H9 (cell line): ENCODE measurements around the gene FADS1. TPM values are rescaled to one million over a fixed set of nuclear protein-coding genes. Genes with fewer than 3 reads are reported as not detected.

ENCODE experiments used
- DNase-seq: peaks from one replicate; pipeline ENCODE4 v3.0.0-alpha.2; 2017
- H2AFZ ChIP-seq: one replicate; pipeline ENCODE4 v1.6.1; 2013; ENCODE audit warnings: mild to moderate bottlenecking, low read length, control low read depth, moderate library complexity
- H2AK5ac ChIP-seq: 2 replicates; pipeline ENCODE4 v1.6.1; 2013; ENCODE audit warnings: low read length, control low read depth, mixed read lengths; ENCODE audit not compliant: insufficient read length
- H2BK120ac ChIP-seq: one replicate; pipeline ENCODE4 v1.6.1; 2013; ENCODE audit warnings: low read depth, mild to moderate bottlenecking, low read length, control low read depth, inconsistent platforms; ENCODE audit not compliant: poor library complexity, severe bottlenecking
- H2BK12ac ChIP-seq: 2 replicates; pipeline ENCODE4 v1.6.1; 2013; ENCODE audit warnings: low read length, control low read depth, mixed read lengths, low read depth; ENCODE audit not compliant: insufficient read length
- H2BK15ac ChIP-seq: 2 replicates; pipeline ENCODE4 v1.6.1; 2013; ENCODE audit warnings: low read depth, low read length, control low read depth
- H2BK20ac ChIP-seq: one replicate; pipeline ENCODE4 v1.6.1; 2013; ENCODE audit warnings: low read depth, mild to moderate bottlenecking, low read length, control low read depth, inconsistent platforms; ENCODE audit not compliant: poor library complexity, severe bottlenecking
- H2BK5ac ChIP-seq: 2 replicates; pipeline ENCODE4 v1.6.1; 2013; ENCODE audit warnings: low read length, control low read depth, mixed read lengths; ENCODE audit not compliant: insufficient read length
- H3K14ac ChIP-seq: 2 replicates; pipeline ENCODE4 v1.6.1; 2013; ENCODE audit warnings: low read length, control low read depth; ENCODE audit not compliant: insufficient read depth
- H3K18ac ChIP-seq: 2 replicates; pipeline ENCODE4 v1.6.1; 2013; ENCODE audit warnings: low read depth, mild to moderate bottlenecking, mixed read lengths, low read length, control low read depth; ENCODE audit not compliant: insufficient read length
- H3K23ac ChIP-seq: 2 replicates; pipeline ENCODE4 v1.6.1; 2013; ENCODE audit warnings: low read length, control low read depth, mixed read lengths, low read depth; ENCODE audit not compliant: insufficient read length
- H3K23me2 ChIP-seq: 2 replicates; pipeline ENCODE4 v1.6.1; 2013; ENCODE audit warnings: low read depth, mild to moderate bottlenecking, mixed read lengths, low read length, control low read depth; ENCODE audit not compliant: insufficient read length, poor library complexity, severe bottlenecking
- H3K27ac ChIP-seq: 2 replicates; pipeline ENCODE4 v1.5.1; 2013; ENCODE audit warnings: low read length, control low read depth, mixed read lengths, low read depth; ENCODE audit not compliant: insufficient read length
- H3K27me3 ChIP-seq: 2 replicates; pipeline ENCODE4 v1.6.1; 2013; ENCODE audit warnings: low read length, control low read depth, inconsistent platforms; ENCODE audit not compliant: insufficient read depth
- H3K4ac ChIP-seq: 2 replicates; pipeline ENCODE4 v1.6.1; 2013; ENCODE audit warnings: low read depth, mild to moderate bottlenecking, control low read depth, inconsistent platforms, low read length, moderate library complexity
- H3K4me1 ChIP-seq: 2 replicates; pipeline ENCODE4 v1.6.1; 2013; ENCODE audit warnings: low read length, control low read depth, inconsistent platforms; ENCODE audit not compliant: insufficient read depth
- H3K4me2 ChIP-seq: 2 replicates; pipeline ENCODE4 v1.6.1; 2013; ENCODE audit warnings: low read length, control low read depth, mixed read lengths; ENCODE audit not compliant: insufficient read length, insufficient read depth
- H3K56ac ChIP-seq: 2 replicates; pipeline ENCODE4 v1.6.1; 2013; ENCODE audit warnings: low read depth, mild to moderate bottlenecking, mixed read lengths, low read length, control low read depth; ENCODE audit not compliant: insufficient read length
- H3K79me1 ChIP-seq: 2 replicates; pipeline ENCODE4 v1.6.1; 2013; ENCODE audit warnings: low read depth, mild to moderate bottlenecking, moderate library complexity, low read length, control low read depth, inconsistent platforms; ENCODE audit not compliant: insufficient read depth, poor library complexity, severe bottlenecking
- H3K79me2 ChIP-seq: 2 replicates; pipeline ENCODE4 v1.6.1; 2013; ENCODE audit warnings: low read length, control low read depth, inconsistent platforms; ENCODE audit not compliant: insufficient read depth
- H3K9ac ChIP-seq: 2 replicates; pipeline ENCODE4 v1.6.1; 2013; ENCODE audit warnings: low read length, control low read depth, mixed read lengths; ENCODE audit not compliant: insufficient read length; ENCODE audit errors: extremely low read depth
- H3K9me3 ChIP-seq: one replicate; pipeline ENCODE4 v1.6.1; 2013; ENCODE audit warnings: low read depth, low read length, inconsistent platforms; ENCODE audit not compliant: control insufficient read depth
- H3T11ph ChIP-seq: one replicate; pipeline ENCODE4 v1.6.1; 2013; ENCODE audit warnings: mild to moderate bottlenecking, low read length, control low read depth, inconsistent platforms
- H4K20me1 ChIP-seq: one replicate; pipeline ENCODE4 v1.6.1; 2013; ENCODE audit not compliant: control insufficient read depth, insufficient read length, insufficient read depth
- H4K5ac ChIP-seq: 2 replicates; pipeline ENCODE4 v1.6.1; 2013; ENCODE audit warnings: low read depth, mild to moderate bottlenecking, mixed read lengths, low read length, control low read depth; ENCODE audit not compliant: insufficient read length
- H4K8ac ChIP-seq: replicated peaks from 2 replicates; pipeline ENCODE4 v1.6.1; 2013; ENCODE audit warnings: low read length, control low read depth, mixed read lengths, low read depth; ENCODE audit not compliant: insufficient read length
- H4K91ac ChIP-seq: 2 replicates; pipeline ENCODE4 v1.6.1; 2013; ENCODE audit warnings: low read depth, mild to moderate bottlenecking, moderate library complexity, mixed read lengths, low read length, control low read depth; ENCODE audit not compliant: insufficient read length
- H3K27ac Mint-ChIP-seq, 3 experiments: 2 replicates in 2 of 3; 3 replicates in 1 of 3; pipeline ENCODE4 v1.8.0; 2020 to 2021; ENCODE audit warnings: mixed read lengths in 3 of 3, mild to moderate bottlenecking in 1 of 3, moderate library complexity in 1 of 3
- H3K27me3 Mint-ChIP-seq: 2 replicates; pipeline ENCODE4 v1.8.0; 2021; ENCODE audit warnings: low read depth, mild to moderate bottlenecking, moderate library complexity, mixed read lengths
- H3K36me3 Mint-ChIP-seq, 3 experiments: 2 replicates in 2 of 3; 3 replicates in 1 of 3; pipeline ENCODE4 v1.8.0; 2020 to 2021; ENCODE audit warnings: low read depth in 3 of 3, mixed read lengths in 3 of 3; ENCODE audit not compliant: insufficient read depth in 1 of 3
- H3K4me1 Mint-ChIP-seq, 2 experiments: 2 replicates each; pipeline ENCODE4 v1.8.0; 2020; ENCODE audit warnings: mixed read lengths in 2 of 2
- H3K4me3 Mint-ChIP-seq, 2 experiments: 2 replicates in 1 of 2; 3 replicates in 1 of 2; pipeline ENCODE4 v1.8.0; 2020 to 2021; ENCODE audit warnings: mild to moderate bottlenecking in 2 of 2, mixed read lengths in 2 of 2, moderate library complexity in 1 of 2
- H3K9me3 Mint-ChIP-seq, 2 experiments: 2 replicates in 1 of 2; 3 replicates in 1 of 2; pipeline ENCODE4 v1.8.0; 2020; ENCODE audit warnings: mild to moderate bottlenecking in 2 of 2, mixed read lengths in 2 of 2, moderate library complexity in 1 of 2
- CTCF ChIP-seq: fragments of 200-600 bp; sonication (generic); conservative IDR thresholded peaks from 3 replicates; pipeline ENCODE4 v1.8.0; 2021; ENCODE audit warnings: antibody characterized with exemption, mild to moderate bottlenecking
- WGBS: extraction: QIAGEN DNeasy Blood & Tissue Kit; methylation state at CpG from one replicate; pipeline ENCODE4 v1.1.7; 2013; ENCODE audit warnings: missing lambda C conversion rate, low lambda C conversion rate, mixed read lengths; ENCODE audit not compliant: insufficient read length; ENCODE audit errors: extremely low coverage; 5-methylcytosine and 5-hydroxymethylcytosine counted together
- total RNA-seq: library from RNA; stranded (reverse); gene quantifications from 2 replicates; pipeline ENCODE4 v1.2.1, GENCODE V29; 2021

FADS1 gene
- total RNA-seq, 1 experiment from 2014 or later: 125 TPM

- no peak overlapping the region for H2BK20ac ChIP-seq
- no peak overlapping the region for H3K4me3 Mint-ChIP-seq
- no peak overlapping the region for H3K4ac ChIP-seq
- H4K8ac ChIP-seq: no peak overlapping the region
- WGBS: no CpG with 5 or more reads among the region's 9 CpGs
- H3K9me3 Mint-ChIP-seq: no peaks in the 10 kb centered on the region
- no peak overlapping the region for H4K5ac ChIP-seq
- peaks cover under 1% of the 10 kb centered on the region; the same call in 1 of the 2 replicates for H3K79me2 ChIP-seq
- H3K36me3 Mint-ChIP-seq: peaks cover 29 to 69% (median 67%) of the 10 kb centered on the region in 3 experiments
- peak; percentile 74 for DNase-seq
- H3K4me1 Mint-ChIP-seq: peaks cover 7 to 9% of the 10 kb centered on the region in 2 experiments
- no peak overlapping the region for H2AK5ac ChIP-seq
- H3K4me2 ChIP-seq: no peak overlapping the region
- H2BK5ac ChIP-seq: no peak overlapping the region
- no peak overlapping the region for H2BK12ac ChIP-seq
- H3K23ac ChIP-seq: no peak overlapping the region
- H3K79me1 ChIP-seq: no peaks in the 10 kb centered on the region
- no peak overlapping the region for H4K91ac ChIP-seq
- H3K27ac ChIP-seq: no peak overlapping the region
- no peaks in the 10 kb centered on the region; the same call in 1 of the 2 replicates for H3K27me3 Mint-ChIP-seq
- H3K9me3 ChIP-seq: no peaks in the 10 kb centered on the region
- no peak overlapping the region for H3K56ac ChIP-seq
- TF ChIP-seq CTCF: peak; percentile 81
- peak overlapping the region in 1 of 3 experiments; percentile 53; a peak in 1 of 7 replicates for H3K27ac Mint-ChIP-seq
- no peaks in the 10 kb centered on the region for H3K4me1 ChIP-seq
- H2BK15ac ChIP-seq: no peak overlapping the region
- H2BK120ac ChIP-seq: no peak overlapping the region
- H3K9ac ChIP-seq: no peak overlapping the region
- no peak overlapping the region for H2AFZ ChIP-seq
- no peak overlapping the region for H3K18ac ChIP-seq
- H4K20me1 ChIP-seq: peaks cover 2% of the 10 kb centered on the region
- no peaks in the 10 kb centered on the region for H3K23me2 ChIP-seq
- H3K14ac ChIP-seq: no peak overlapping the region
- no peak overlapping the region for H3T11ph ChIP-seq
- H3K27me3 ChIP-seq: no peaks in the 10 kb centered on the region
Measured at GRCh38 chr11:61787928-61788491, 28.8 kb downstream of the FADS1 start.
